Activated naive CD8-positive, alpha-beta T cell treated with anti-CD3 and anti-CD28 coated beads, Interleukin-2, amount 50 U/mL, for 24 hours (primary cell): ENCODE measurements around the gene BOC.

Source experiments
- ATAC-seq: fragments of 150-1000 bp; cut with Tn5 transposase; one replicate; pipeline ENCODE4 v1.10.0; 2021
- DNase-seq: peaks from one replicate; pipeline ENCODE4 v3.0.0; 2021
- H3K27ac Mint-ChIP-seq: one replicate; pipeline ENCODE4 v1.8.0; 2021; ENCODE audit warnings: mild to moderate bottlenecking, mixed read lengths
- H3K27me3 Mint-ChIP-seq: one replicate; pipeline ENCODE4 v1.8.0; 2021; ENCODE audit warnings: mixed read lengths
- H3K36me3 Mint-ChIP-seq: one replicate; pipeline ENCODE4 v1.8.0; 2021; ENCODE audit warnings: low read depth, mixed read lengths
- H3K4me1 Mint-ChIP-seq: one replicate; pipeline ENCODE4 v1.8.0; 2021; ENCODE audit warnings: mixed read lengths
- H3K4me3 Mint-ChIP-seq: one replicate; pipeline ENCODE4 v1.8.0; 2021; ENCODE audit warnings: mild to moderate bottlenecking, moderate library complexity, mixed read lengths
- H3K9me3 Mint-ChIP-seq: one replicate; pipeline ENCODE4 v1.8.0; 2021; ENCODE audit warnings: mixed read lengths

The BOC gene

DNA sequence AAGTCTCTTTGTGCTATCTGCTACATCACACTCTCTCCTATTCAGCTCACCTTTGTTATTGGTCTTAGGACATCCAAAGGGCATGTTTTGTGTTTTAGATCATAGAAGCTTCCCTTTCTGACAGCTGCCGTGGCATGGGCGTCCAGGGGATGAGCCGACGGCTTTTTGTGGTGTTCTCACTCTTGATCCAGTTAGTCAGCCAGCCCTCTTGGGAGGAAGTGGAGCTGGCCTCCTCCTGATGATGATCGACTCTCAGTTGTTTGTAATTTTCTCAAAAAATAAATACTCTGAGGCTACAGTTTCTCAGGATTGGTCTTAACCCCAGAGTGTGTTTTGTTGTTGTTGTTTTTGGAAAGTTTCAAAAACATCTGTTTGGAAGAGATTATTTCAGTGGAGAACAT is 34.4 kb downstream of the BOC start:
- peaks cover 15% of the 10 kb centered on the region for H3K4me1 Mint-ChIP-seq
- no peaks in the 10 kb centered on the region for H3K9me3 Mint-ChIP-seq
- H3K36me3 Mint-ChIP-seq, result no peaks in the 10 kb centered on the region
- no peak for ATAC-seq
- peaks cover 10% of the 10 kb centered on the region for H3K27me3 Mint-ChIP-seq
- H3K27ac Mint-ChIP-seq, result no peak overlapping the region
- no peak overlapping the region for H3K4me3 Mint-ChIP-seq
- DNase-seq, result no peak

DNA sequence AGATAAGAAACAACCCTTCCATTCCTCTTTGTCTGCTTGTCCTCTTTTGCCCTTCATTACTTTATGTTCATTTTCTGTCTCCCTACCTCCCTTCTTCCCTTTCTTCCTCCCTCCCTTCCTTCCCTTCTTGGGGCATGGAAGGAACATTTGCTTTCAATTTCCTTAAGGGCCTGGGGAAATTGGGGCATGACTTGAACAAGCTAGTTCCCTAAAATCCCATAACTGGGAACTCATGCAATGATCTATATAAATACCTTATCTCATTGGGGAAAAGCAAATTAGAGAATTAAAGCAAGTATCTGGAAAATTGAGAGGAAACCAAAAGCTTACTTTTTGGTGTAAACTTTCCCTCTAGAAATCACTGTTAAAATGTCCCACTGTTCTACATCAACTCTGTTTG is 35.7 kb downstream of the BOC start:
- Mint-ChIP-seq H3K4me3 (no peak overlapping the region), H3K36me3 (no peaks in the 10 kb centered on the region), H3K27me3 (peaks cover 10% of the 10 kb centered on the region), H3K4me1 (peaks cover 6% of the 10 kb centered on the region), H3K27ac (no peak overlapping the region), H3K9me3 (no peaks in the 10 kb centered on the region)
- ATAC-seq (no peak), DNase-seq (no peak)

DNA sequence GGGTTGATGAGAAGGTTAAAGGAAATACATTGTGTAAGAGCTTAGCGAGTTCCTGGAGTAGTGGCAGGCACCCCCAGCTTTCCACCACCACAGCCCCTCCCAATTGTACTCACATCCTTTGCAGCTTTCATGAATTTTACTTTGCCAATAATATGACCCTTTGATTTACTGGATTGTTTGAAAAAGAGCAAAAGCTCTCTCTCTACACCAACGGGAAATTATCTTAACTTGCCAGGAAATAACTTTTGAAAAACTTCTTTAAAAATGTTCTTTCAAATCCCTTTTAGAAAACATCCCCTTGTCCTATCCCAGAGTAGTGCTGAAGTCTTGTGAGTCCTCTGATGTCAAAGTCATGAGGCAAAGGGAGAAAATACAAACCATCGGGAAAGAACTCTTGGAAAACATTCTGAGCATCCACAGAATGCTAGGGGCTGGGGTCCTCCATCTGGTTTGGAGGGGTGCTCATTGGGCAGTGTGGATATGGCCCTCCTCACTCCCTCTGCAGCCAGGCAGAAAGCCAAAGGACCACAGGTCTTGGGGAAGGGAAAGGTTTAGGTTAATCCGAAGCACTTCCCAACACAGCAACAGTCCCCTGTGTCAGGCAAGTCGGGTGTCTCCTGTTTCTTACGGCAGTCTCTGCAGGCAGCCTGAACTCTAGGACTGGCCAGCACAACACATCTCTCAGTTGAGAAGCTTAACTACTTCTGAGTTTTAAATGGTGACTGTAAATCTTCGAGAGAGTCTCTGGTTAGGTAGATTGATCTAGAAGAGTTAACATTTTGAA is 36.5 kb downstream of the BOC start:
- no peaks in the 10 kb centered on the region for H3K36me3 Mint-ChIP-seq

GRCh38 chr3:113249111-113249510 is 37.8 kb downstream of the BOC start:
- Mint-ChIP-seq H3K4me1 (no peaks in the 10 kb centered on the region), H3K36me3 (no peaks in the 10 kb centered on the region), H3K27me3 (peaks cover 10% of the 10 kb centered on the region), H3K9me3 (no peaks in the 10 kb centered on the region), H3K27ac (no peak overlapping the region), H3K4me3 (no peak overlapping the region)
- no peak for DNase-seq
- no peak for ATAC-seq

More for the DNA sequence above, 36.5 kb downstream of the BOC start:
- H3K27me3 Mint-ChIP-seq, result peaks cover 10% of the 10 kb centered on the region
- no peak for DNase-seq
- no peaks in the 10 kb centered on the region for H3K4me1 Mint-ChIP-seq
- H3K27ac Mint-ChIP-seq, result no peak overlapping the region
- H3K9me3 Mint-ChIP-seq, result no peaks in the 10 kb centered on the region
- ATAC-seq, result no peak
- no peak overlapping the region for H3K4me3 Mint-ChIP-seq

DNA sequence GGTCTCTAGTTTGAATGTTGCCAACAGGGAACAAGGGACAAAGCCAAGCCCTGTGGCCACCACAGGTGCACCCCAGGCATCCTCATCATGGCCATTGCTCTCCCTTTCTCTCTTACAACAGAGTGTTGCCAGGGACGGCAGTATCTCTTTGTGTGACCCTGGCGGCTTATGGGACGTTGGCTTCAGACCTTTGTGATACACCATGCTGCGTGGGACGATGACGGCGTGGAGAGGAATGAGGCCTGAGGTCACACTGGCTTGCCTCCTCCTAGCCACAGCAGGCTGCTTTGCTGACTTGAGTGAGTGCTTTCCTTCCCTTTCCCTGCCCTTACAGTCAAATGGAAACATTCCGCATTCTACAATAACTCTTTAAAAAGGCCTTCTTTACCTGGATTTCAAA is 38.2 kb downstream of the BOC start:
- no peak for ATAC-seq
- no peak overlapping the region for H3K4me3 Mint-ChIP-seq
- H3K27me3 Mint-ChIP-seq, result peaks cover 10% of the 10 kb centered on the region
- no peak for DNase-seq
- no peaks in the 10 kb centered on the region for H3K4me1 Mint-ChIP-seq
- H3K36me3 Mint-ChIP-seq, result no peaks in the 10 kb centered on the region
- H3K9me3 Mint-ChIP-seq, result no peaks in the 10 kb centered on the region
- no peak overlapping the region for H3K27ac Mint-ChIP-seq

DNA sequence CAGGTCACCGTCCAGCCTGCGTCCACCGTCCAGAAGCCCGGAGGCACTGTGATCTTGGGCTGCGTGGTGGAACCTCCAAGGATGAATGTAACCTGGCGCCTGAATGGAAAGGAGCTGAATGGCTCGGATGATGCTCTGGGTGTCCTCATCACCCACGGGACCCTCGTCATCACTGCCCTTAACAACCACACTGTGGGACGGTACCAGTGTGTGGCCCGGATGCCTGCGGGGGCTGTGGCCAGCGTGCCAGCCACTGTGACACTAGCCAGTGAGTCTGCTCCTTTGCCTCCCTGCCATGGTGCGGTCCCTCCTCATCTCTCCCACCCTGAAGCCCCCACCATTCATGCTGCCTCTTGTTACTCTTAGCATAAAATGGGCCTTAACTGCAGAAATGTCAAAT is 39.2 kb downstream of the BOC start:
- Mint-ChIP-seq H3K36me3 (no peaks in the 10 kb centered on the region), H3K27ac (no peak overlapping the region), H3K27me3 (peaks cover 6% of the 10 kb centered on the region), H3K4me1 (no peaks in the 10 kb centered on the region), H3K4me3 (no peak overlapping the region), H3K9me3 (no peaks in the 10 kb centered on the region)
- ATAC-seq (no peak), DNase-seq (no peak)

DNA sequence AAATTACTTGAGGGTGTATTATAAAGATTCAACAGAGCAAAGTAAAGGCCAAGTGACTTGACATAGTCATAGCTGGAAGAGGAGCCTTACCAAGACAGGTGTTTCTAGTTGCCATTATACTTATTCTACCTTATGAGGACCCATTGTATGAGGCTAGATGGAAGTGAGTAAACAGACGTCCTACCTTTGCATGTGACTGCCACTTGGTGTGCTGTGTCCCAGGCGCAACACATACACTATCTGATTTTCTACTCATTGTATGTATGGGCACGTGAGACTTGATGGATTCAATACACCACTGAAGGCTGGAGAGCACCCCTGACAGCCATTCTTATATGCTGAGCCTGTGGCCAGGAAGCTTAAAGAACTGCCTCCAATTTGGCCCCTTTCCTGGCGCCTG is 40.5 kb downstream of the BOC start:
- H3K4me1 Mint-ChIP-seq, result no peaks in the 10 kb centered on the region
- ATAC-seq (no peak), DNase-seq (no peak)
- no peaks in the 10 kb centered on the region for H3K36me3 Mint-ChIP-seq
- H3K27me3 Mint-ChIP-seq, result peaks cover 6% of the 10 kb centered on the region
- no peak overlapping the region for H3K27ac Mint-ChIP-seq
- no peaks in the 10 kb centered on the region for H3K9me3 Mint-ChIP-seq
- no peak overlapping the region for H3K4me3 Mint-ChIP-seq

- Mint-ChIP-seq H3K36me3 (no peaks in the 10 kb centered on the region), H3K4me1 (no peaks in the 10 kb centered on the region), H3K4me3 (no peak overlapping the region), H3K27me3 (peaks cover 1% of the 10 kb centered on the region), H3K27ac (no peak overlapping the region), H3K9me3 (no peaks in the 10 kb centered on the region)
- DNase-seq, result no peak
- no peak for ATAC-seq
These were observed 41.2 kb downstream of the BOC start for GRCh38 chr3:113252553-113252952.

- Mint-ChIP-seq H3K4me1 (no peaks in the 10 kb centered on the region), H3K9me3 (no peaks in the 10 kb centered on the region), H3K27me3 (no peaks in the 10 kb centered on the region), H3K4me3 (no peak overlapping the region), H3K36me3 (no peaks in the 10 kb centered on the region), H3K27ac (no peak overlapping the region)
- ATAC-seq (no peak), DNase-seq (no peak)
These were observed 42.3 kb downstream of the BOC start for GRCh38 chr3:113253702-113254101.

- Mint-ChIP-seq H3K27ac (no peak overlapping the region), H3K36me3 (no peaks in the 10 kb centered on the region), H3K4me3 (no peak overlapping the region), H3K27me3 (no peaks in the 10 kb centered on the region), H3K9me3 (no peaks in the 10 kb centered on the region), H3K4me1 (no peaks in the 10 kb centered on the region)
- ATAC-seq, result no peak
- no peak for DNase-seq
These were observed 43.0 kb downstream of the BOC start for GRCh38 chr3:113254171-113254947.

DNA sequence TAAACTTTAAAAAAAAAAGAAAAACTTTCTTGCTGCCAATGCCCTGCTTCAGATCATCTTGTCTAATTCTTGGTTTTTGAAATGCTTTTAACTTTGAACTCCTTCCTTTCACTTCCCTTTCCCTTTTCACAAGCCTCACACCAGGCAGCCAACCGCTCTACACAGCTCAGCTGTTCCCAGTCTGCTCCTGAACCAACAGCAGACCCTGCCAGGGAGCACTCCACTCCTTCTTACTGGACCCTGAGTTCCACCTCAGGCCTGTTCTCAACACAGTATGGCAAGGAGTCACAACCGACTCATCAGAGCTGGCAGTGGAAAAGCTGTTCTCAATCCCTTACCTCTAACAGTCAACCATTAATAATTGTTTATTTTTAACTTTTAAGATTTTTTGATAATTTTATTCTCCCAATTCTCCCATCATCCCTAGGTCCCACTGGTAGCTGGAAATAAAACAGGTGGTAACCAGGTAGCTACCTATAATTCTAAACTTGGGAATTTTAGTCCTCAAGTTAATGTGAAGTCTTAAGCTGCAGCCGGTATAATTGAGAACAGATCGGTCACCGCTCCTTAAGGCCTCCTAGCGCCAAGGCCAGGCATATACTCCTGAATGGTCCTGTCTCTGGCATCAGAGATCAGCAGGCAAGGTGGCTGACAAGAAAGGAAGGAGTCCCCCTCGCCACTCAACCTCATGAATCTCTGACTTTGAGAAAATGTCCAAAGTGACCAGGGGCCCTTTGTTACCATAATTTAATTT is 43.9 kb downstream of the BOC start:
- Mint-ChIP-seq H3K4me3 (no peak overlapping the region), H3K9me3 (no peaks in the 10 kb centered on the region), H3K36me3 (no peaks in the 10 kb centered on the region), H3K27ac (no peak overlapping the region), H3K27me3 (peaks cover 3% of the 10 kb centered on the region), H3K4me1 (no peaks in the 10 kb centered on the region)
- ATAC-seq (no peak), DNase-seq (no peak)

- no peaks in the 10 kb centered on the region for H3K9me3 Mint-ChIP-seq
- H3K4me3 Mint-ChIP-seq, result no peak overlapping the region
- no peaks in the 10 kb centered on the region for H3K36me3 Mint-ChIP-seq
- H3K27ac Mint-ChIP-seq, result no peak overlapping the region
- no peak for DNase-seq
- H3K27me3 Mint-ChIP-seq, result peaks cover 5% of the 10 kb centered on the region
- ATAC-seq, result no peak
- H3K4me1 Mint-ChIP-seq, result no peaks in the 10 kb centered on the region
These were observed 44.7 kb downstream of the BOC start for GRCh38 chr3:113255854-113256615.

DNA sequence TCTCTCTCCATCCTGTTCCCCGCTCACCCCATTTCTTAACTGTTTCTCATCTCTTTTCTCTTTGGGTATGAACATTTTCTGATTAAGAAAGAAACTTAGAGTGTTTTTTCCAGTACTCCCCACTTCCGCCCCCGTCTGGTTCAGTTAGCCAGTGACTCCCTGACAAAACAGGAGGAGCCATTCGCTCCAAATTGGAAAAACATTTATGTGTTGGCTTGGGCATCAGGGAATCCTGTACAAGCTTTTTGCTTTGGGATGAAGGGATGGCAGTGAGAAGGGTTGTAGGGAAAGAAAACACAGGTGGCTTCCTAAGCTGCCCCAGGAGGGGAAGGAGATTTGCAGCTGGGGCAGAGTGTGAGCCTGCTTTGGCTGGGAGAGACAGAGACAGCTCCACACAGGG is 47.0 kb downstream of the BOC start:
- Mint-ChIP-seq H3K27me3 (peaks cover 8% of the 10 kb centered on the region), H3K36me3 (no peaks in the 10 kb centered on the region), H3K4me1 (no peaks in the 10 kb centered on the region), H3K4me3 (no peak overlapping the region), H3K27ac (no peak overlapping the region), H3K9me3 (no peaks in the 10 kb centered on the region)
- DNase-seq (no peak), ATAC-seq (no peak)

- DNase-seq, result no peak
- H3K27ac Mint-ChIP-seq, result no peak overlapping the region
- H3K4me3 Mint-ChIP-seq, result no peak overlapping the region
- no peaks in the 10 kb centered on the region for H3K9me3 Mint-ChIP-seq
- no peaks in the 10 kb centered on the region for H3K4me1 Mint-ChIP-seq
- H3K27me3 Mint-ChIP-seq, result peaks cover 8% of the 10 kb centered on the region
- H3K36me3 Mint-ChIP-seq, result no peaks in the 10 kb centered on the region
- no peak for ATAC-seq
These were observed 47.8 kb downstream of the BOC start for GRCh38 chr3:113259196-113259595.
